K562 (cell line): Measurements from ENCODE around the gene PABPC1L. TPM values are rescaled to one million over a fixed set of nuclear protein-coding genes. Genes with fewer than 3 reads are reported as not detected.
A peak's percentile ranks its signal among the peaks of the same experiment; 100 is the strongest.

Experiments used
- ATAC-seq: fragments of 200-7000 bp; cut with Tn5 transposase; 3 replicates; pipeline ENCODE4 v1.9.1; 2020; ENCODE audit warnings: moderate library complexity
- BruUV-seq: library from RNA; stranded (reverse); fragments of 400-500 nt; replicated peaks from 2 replicates; lab custom pipeline; 2021; lab: Mats Ljungman, UMichigan
- CTCF ChIA-PET: fragments of 300-600 bp; formaldehyde crosslinking; extraction: SDS; loops from one replicate; lab custom pipeline; 2021; ENCODE audit warnings: low intra/inter-chr PET ratio; lab: Yijun Ruan, JAX
- POLR2A ChIA-PET: fragments of 300-600, 350-650 bp; sonication (Branson Sonifier 250); formaldehyde crosslinking; extraction: SDS; loops from one replicate; lab custom pipeline; 2021; ENCODE audit warnings: antibody characterized with exemption, inconsistent platforms; lab: Yijun Ruan, JAX
- DNase-seq, 4 experiments: peaks; one replicate each; pipeline versions ENCODE4 v3.0.0 to v3.0.0-alpha.2; 2011 to 2018; ENCODE audit warnings: low spot score in 3 of 4, mixed read lengths in 3 of 4; ENCODE audit errors: extremely low read depth in 1 of 4
- FAIRE-seq: peaks from 2 replicates; lab custom pipeline; 2011; peaks lifted over from hg19 to GRCh38; lab: Jason Lieb, UNC
- H2AFZ ChIP-seq: 2 replicates; pipeline ENCODE4 v1.6.0; 2011; ENCODE audit warnings: low read depth, low read length, control low read depth, inconsistent platforms
- H3K27ac ChIP-seq: fragments of 200-600 bp; 3 replicates; pipeline ENCODE4 v1.8.0; 2011; ENCODE audit warnings: low read depth, mild to moderate bottlenecking, control low read depth, inconsistent platforms, low read length, moderate library complexity, mixed read lengths; ENCODE audit errors: extremely low read depth
- H3K27me3 ChIP-seq, 2 experiments: fragments of 300-600 bp in 1 of 2; 2 replicates in 1 of 2; 3 replicates in 1 of 2; pipeline versions ENCODE4 v1.6.0 to v1.8.0; 2011; ENCODE audit warnings: inconsistent platforms in 2 of 2, low read length in 2 of 2, mild to moderate bottlenecking in 1 of 2, mixed read lengths in 1 of 2, moderate library complexity in 1 of 2; ENCODE audit not compliant: control insufficient read depth in 2 of 2, insufficient read depth in 2 of 2
- H3K36me3 ChIP-seq: fragments of 300-600 bp; 3 replicates; pipeline ENCODE4 v1.8.0; 2011; ENCODE audit warnings: mild to moderate bottlenecking, low read length, inconsistent platforms; ENCODE audit not compliant: control insufficient read depth, insufficient read depth
- H3K4me1 ChIP-seq, 2 experiments: fragments of 200-600 bp in 1 of 2; replicated peaks in 1 of 2; 2 replicates in 1 of 2; 3 replicates in 1 of 2; pipeline versions ENCODE4 v1.5.1 to v1.8.0; 2011; ENCODE audit warnings: inconsistent platforms in 2 of 2, low read length in 2 of 2, mild to moderate bottlenecking in 1 of 2, mixed read lengths in 1 of 2, moderate library complexity in 1 of 2; ENCODE audit not compliant: control insufficient read depth in 2 of 2, insufficient read depth in 2 of 2
- H3K4me2 ChIP-seq: 2 replicates; pipeline ENCODE4 v1.6.1; 2011; ENCODE audit warnings: low read length, control low read depth, inconsistent platforms, mixed read lengths; ENCODE audit not compliant: insufficient read depth
- H3K4me3 ChIP-seq: fragments of 200-600 bp; sonication (generic), shearing (Covaris generic); 2 replicates; pipeline ENCODE4 v1.5.1; 2016; ENCODE audit warnings: control low read depth, inconsistent platforms
- H3K79me2 ChIP-seq: fragments of 200-600 bp; 3 replicates; pipeline ENCODE4 v1.8.0; 2011; ENCODE audit warnings: low read length, inconsistent platforms; ENCODE audit not compliant: control insufficient read depth, insufficient read depth
- H3K9ac ChIP-seq, 2 experiments: 2 replicates each; pipeline versions ENCODE4 v1.6.0 to v1.6.1; 2011; ENCODE audit warnings: low read depth in 2 of 2, low read length in 2 of 2, control low read depth in 1 of 2, inconsistent platforms in 1 of 2, mild to moderate bottlenecking in 1 of 2, mixed read lengths in 1 of 2; ENCODE audit not compliant: insufficient read depth in 1 of 2
- H3K9me1 ChIP-seq: one replicate; pipeline ENCODE4 v1.6.0; 2011; ENCODE audit warnings: inconsistent platforms, mild to moderate bottlenecking, low read length, moderate library complexity; ENCODE audit not compliant: control insufficient read depth, insufficient read depth
- H3K9me3 ChIP-seq: replicated peaks from 2 replicates; pipeline ENCODE4 v1.5.1; 2011; ENCODE audit warnings: low read depth, low read length, inconsistent platforms; ENCODE audit not compliant: control insufficient read depth, insufficient read depth
- H4K20me1 ChIP-seq: replicated peaks from 2 replicates; pipeline ENCODE4 v1.6.1; 2011; ENCODE audit warnings: low read length, inconsistent platforms, mixed read lengths; ENCODE audit not compliant: control insufficient read depth, insufficient read depth
- BRCA1 ChIP-seq, 2 experiments: fragments of 450-650 bp in 1 of 2; sonication (generic) in 1 of 2; formaldehyde crosslinking in 1 of 2; IDR thresholded peaks; 2 replicates each; pipeline versions ENCODE4 v1.5.0 to v1.6.1; 2017 to 2020; ENCODE audit warnings: mild to moderate bottlenecking in 1 of 2, missing genetic modification reagents in 1 of 2
- KLF13 ChIP-seq: fragments of 450-650 bp; IDR thresholded peaks from 2 replicates; pipeline ENCODE4 v1.6.1; 2016; ENCODE audit warnings: missing genetic modification characterization, low read depth, mild to moderate bottlenecking, missing compliant biosample characterization, moderate library complexity, borderline replicate concordance
- NR1H2 ChIP-seq: sonication (generic); formaldehyde crosslinking; IDR thresholded peaks from 2 replicates; pipeline ENCODE4 v1.4.0; 2020; ENCODE audit warnings: mild to moderate bottlenecking, missing genetic modification reagents
- SP2 ChIP-seq: IDR thresholded peaks from 2 replicates; pipeline ENCODE4 v1.6.1; 2011; ENCODE audit warnings: mild to moderate bottlenecking, low read depth, low read length, moderate library complexity; ENCODE audit not compliant: poor library complexity, severe bottlenecking; ENCODE audit errors: extremely low read depth
- ZNF121 ChIP-seq: sonication (generic); formaldehyde crosslinking; conservative IDR thresholded peaks from 2 replicates; pipeline ENCODE4 v1.8.0; 2022; ENCODE audit warnings: missing genetic modification reagents
- WGBS: fragments of 100-300 bp; shearing (Covaris generic); methylation state at CpG from one replicate; pipeline ENCODE4 v1.1.6; 2016; ENCODE audit warnings: low coverage, mixed read lengths; ENCODE audit not compliant: insufficient coverage; ENCODE audit errors: missing lambda C conversion rate; 5-methylcytosine and 5-hydroxymethylcytosine counted together
- in situ Hi-C: fragments of 300-500 bp; cut with MboI; formaldehyde crosslinking; loops from 4 replicates; pipeline ENCODE4 v1.15.0; 2018; ENCODE audit warnings: inconsistent platforms, mixed read lengths
- intact Hi-C: fragments of 100-400 bp; cut with micrococcal nuclease; formaldehyde crosslinking; loops from 2 replicates; pipeline ENCODE4 v1.14.2; 2022
- polyA plus RNA-seq, 8 experiments: library from polyadenylated mRNA; depleted of rRNA in 4 of 8; stranded (reverse) in 5 of 8; unstranded in 3 of 8; fragments of >200 nt; fragmentation: Nextera tagmentation in 2 of 8; fragmentation: Illumina TruSeq in 1 of 8; extraction: Ambion mirVana in 2 of 8; extraction: Trizol in 1 of 8; gene quantifications; 2 replicates each; pipeline versions ENCODE4 v1.2.1 to v1.2.3, GENCODE V29; 2011 to 2014; ENCODE audit warnings: inconsistent platforms in 1 of 8, missing spikeins in 1 of 8
- total RNA-seq, 7 experiments: library from RNA; depleted of rRNA in 6 of 7; stranded (reverse); fragments of >200 nt in 6 of 7; fragmentation: Illumina TruSeq in 2 of 7; extraction: Trizol in 2 of 7; gene quantifications; 2 replicates each; pipeline versions ENCODE4 v1.2.1 to v1.2.3, GENCODE V29; 2011 to 2021; ENCODE audit warnings: low replicate concordance in 1 of 7
- TF ChIP-seq, protein P1 (sequence below), 2 experiments: fragments of 150-350 bp in 1 of 2; IDR thresholded peaks; 2 replicates each; pipeline ENCODE4 v1.6.1; 2012 to 2016; ENCODE audit warnings: low read depth in 2 of 2, low read length in 2 of 2, mild to moderate bottlenecking in 1 of 2, moderate library complexity in 1 of 2

The PABPC1L gene
- total and polyA plus RNA-seq, 9 of the 15 experiments (the other 6 are each of a cell fraction or from before 2014, with no cell fraction given) = 6.0 to 90.3 (median 15.8) TPM

DNA sequence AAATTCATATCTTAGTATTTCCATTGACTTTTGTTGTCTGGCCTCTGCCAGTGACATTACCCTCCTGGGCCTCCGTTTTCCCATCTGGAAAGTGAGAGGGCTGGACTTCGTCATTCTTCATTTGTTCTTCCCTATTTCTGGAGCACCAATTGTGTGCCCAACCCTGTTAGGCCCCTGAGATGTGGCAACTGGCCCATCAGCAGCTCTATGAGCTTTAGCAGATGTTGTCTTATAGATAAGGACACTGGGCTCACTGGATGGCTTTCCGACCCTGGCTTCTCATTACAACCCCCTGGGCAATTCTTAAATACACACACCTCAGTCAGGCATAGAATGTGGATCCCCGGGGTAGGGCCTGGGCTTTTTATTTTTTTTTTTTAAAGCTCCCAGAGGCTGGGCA is 14.7 kb downstream of the PABPC1L start:
- no peak overlapping the region for H3K4me2 ChIP-seq
- no peaks in the 10 kb centered on the region for H4K20me1 ChIP-seq
- ATAC-seq = no peak
- H3K9ac ChIP-seq = peak overlapping the region in 1 of 2 experiments; percentile 17; a peak in 1 of 4 replicates
- CTCF ChIA-PET = no interaction called here
- no peak for FAIRE-seq
- H3K9me1 ChIP-seq = no peaks in the 10 kb centered on the region
- no peak overlapping the region for H2AFZ ChIP-seq
- H3K4me3 ChIP-seq = no peak overlapping the region
- H3K27me3 ChIP-seq = no peaks in the 10 kb centered on the region
- peaks cover 0 to 8% of the 10 kb centered on the region in 2 experiments; a peak in 3 of 5 replicates for H3K4me1 ChIP-seq
- TF ChIP-seq KLF13 (tag) (no peak), BRCA1 (IDR thresholded peaks at IDR 0.05) (no peak), BRCA1 (CRISPR knock-in tag; IDR thresholded peaks at IDR 0.05) (no peak), SP2 (no peak), ZNF121 (no peak), NR1H2 (no peak)
- TF ChIP-seq, protein P1, sequence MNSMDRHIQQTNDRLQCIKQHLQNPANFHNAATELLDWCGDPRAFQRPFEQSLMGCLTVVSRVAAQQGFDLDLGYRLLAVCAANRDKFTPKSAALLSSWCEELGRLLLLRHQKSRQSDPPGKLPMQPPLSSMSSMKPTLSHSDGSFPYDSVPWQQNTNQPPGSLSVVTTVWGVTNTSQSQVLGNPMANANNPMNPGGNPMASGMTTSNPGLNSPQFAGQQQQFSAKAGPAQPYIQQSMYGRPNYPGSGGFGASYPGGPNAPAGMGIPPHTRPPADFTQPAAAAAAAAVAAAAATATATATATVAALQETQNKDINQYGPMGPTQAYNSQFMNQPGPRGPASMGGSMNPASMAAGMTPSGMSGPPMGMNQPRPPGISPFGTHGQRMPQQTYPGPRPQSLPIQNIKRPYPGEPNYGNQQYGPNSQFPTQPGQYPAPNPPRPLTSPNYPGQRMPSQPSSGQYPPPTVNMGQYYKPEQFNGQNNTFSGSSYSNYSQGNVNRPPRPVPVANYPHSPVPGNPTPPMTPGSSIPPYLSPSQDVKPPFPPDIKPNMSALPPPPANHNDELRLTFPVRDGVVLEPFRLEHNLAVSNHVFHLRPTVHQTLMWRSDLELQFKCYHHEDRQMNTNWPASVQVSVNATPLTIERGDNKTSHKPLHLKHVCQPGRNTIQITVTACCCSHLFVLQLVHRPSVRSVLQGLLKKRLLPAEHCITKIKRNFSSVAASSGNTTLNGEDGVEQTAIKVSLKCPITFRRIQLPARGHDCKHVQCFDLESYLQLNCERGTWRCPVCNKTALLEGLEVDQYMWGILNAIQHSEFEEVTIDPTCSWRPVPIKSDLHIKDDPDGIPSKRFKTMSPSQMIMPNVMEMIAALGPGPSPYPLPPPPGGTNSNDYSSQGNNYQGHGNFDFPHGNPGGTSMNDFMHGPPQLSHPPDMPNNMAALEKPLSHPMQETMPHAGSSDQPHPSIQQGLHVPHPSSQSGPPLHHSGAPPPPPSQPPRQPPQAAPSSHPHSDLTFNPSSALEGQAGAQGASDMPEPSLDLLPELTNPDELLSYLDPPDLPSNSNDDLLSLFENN (IDR thresholded peaks at IDR 0.05; ENCODE audit: low read depth in 2 of 2, low read length in 2 of 2) = no peak
- TF ChIP-seq, all 486 proteins: peak for 0
- Histone ChIP-seq H3K79me2 (no peaks in the 10 kb centered on the region), H3K27ac (no peak overlapping the region), H3K9me3 (no peaks in the 10 kb centered on the region), H3K36me3 (peaks cover 47% of the 10 kb centered on the region; the same call in 2 of the 3 replicates)
- in situ Hi-C loops = no loop called here
- BruUV-seq = no TSS peak
- no peak for DNase-seq
- POLR2A ChIA-PET = interaction anchor here (0.6 to 3.6 kb wide), 5 partner anchors 7 to 191 kb away, joined by 3 to 17 read pairs (median 5); partner anchors contain the start of gene PABPC1L
- intact Hi-C loops = no loop called here
- 61% methylated on average over 4 of the region's 4 CpGs for WGBS
